ENCODE data around the gene PLAU. TPM values are rescaled to one million over a fixed set of nuclear protein-coding genes. Genes with fewer than 3 reads are reported as not detected.

PLAU gene
- total and polyA plus RNA-seq, 2 donors (not counting 1 experiment from before 2014, with no cell fraction given), result 93.6 to 98.9 TPM

DNA sequence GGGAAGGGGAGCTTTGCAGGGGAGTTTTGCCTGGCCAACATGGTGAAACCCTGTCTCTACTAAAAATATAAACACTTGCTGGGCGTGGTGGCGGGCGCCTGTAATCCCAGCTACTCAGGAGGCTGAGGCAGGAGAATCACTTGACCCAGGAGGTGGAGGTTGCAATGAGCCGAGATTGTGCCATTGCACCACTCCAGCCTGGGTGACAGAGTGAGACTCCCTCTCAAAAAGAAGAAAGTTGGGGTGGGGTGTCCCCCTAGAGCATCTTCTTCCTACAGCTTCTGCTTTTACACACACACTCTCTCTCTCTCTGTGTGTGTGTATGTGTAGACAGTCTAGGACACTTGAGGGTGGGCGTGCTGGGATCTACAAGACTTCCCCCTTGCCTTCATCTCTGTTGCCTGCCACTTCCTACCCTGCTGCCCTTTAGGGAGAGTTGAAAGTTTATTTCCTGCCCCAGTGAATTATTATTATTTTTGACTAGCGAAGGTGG, 21.7 kb downstream of the PLAU start:
- H3K27ac ChIP-seq (ENCODE audit: insufficient read depth, low read length), result no peak overlapping the region
- no peaks in the 10 kb centered on the region for H3K79me2 ChIP-seq (ENCODE audit: control insufficient read depth, insufficient read depth, low read length)
- H3K4me2 ChIP-seq (ENCODE audit: extremely low read depth, insufficient read depth, low read length), result no peak overlapping the region
- TF ChIP-seq, protein P1, sequence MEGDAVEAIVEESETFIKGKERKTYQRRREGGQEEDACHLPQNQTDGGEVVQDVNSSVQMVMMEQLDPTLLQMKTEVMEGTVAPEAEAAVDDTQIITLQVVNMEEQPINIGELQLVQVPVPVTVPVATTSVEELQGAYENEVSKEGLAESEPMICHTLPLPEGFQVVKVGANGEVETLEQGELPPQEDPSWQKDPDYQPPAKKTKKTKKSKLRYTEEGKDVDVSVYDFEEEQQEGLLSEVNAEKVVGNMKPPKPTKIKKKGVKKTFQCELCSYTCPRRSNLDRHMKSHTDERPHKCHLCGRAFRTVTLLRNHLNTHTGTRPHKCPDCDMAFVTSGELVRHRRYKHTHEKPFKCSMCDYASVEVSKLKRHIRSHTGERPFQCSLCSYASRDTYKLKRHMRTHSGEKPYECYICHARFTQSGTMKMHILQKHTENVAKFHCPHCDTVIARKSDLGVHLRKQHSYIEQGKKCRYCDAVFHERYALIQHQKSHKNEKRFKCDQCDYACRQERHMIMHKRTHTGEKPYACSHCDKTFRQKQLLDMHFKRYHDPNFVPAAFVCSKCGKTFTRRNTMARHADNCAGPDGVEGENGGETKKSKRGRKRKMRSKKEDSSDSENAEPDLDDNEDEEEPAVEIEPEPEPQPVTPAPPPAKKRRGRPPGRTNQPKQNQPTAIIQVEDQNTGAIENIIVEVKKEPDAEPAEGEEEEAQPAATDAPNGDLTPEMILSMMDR (conservative IDR thresholded peaks at IDR 0.05 in 1 of 2, IDR thresholded peaks at IDR 0.05 in 1 of 2; ENCODE audit: low read depth in 1 of 2, low read length in 2 of 2), result no peak
- TF ChIP-seq EZH2 (IDR thresholded peaks at IDR 0.05; ENCODE audit: low read length, missing control alignments), result no peak
- no peak overlapping the region for H3K4me3 ChIP-seq (replicated peaks in 1 of 4; ENCODE audit: control extremely low read depth in 1 of 4, insufficient read depth in 1 of 4, low read depth in 3 of 4, low read length in 4 of 4)
- no peak overlapping the region for H3K9ac ChIP-seq (ENCODE audit: insufficient read depth, low read length)
- no peaks in the 10 kb centered on the region for H3K4me1 ChIP-seq (ENCODE audit: control insufficient read depth, extremely low read depth, insufficient read depth, low read length)
- H3K27me3 ChIP-seq (ENCODE audit: control insufficient read depth, insufficient read depth, low read length), result no peaks in the 10 kb centered on the region
- H2AFZ ChIP-seq (ENCODE audit: low read length), result no peak overlapping the region
- no peak for DNase-seq (ENCODE audit: low read depth in 2 of 2)
- no peaks in the 10 kb centered on the region for H4K20me1 ChIP-seq (ENCODE audit: control insufficient read depth, extremely low read depth, insufficient read depth, low read length)
- H3K36me3 ChIP-seq (ENCODE audit: control insufficient read depth, insufficient read depth, low read length), result no peaks in the 10 kb centered on the region
- no peaks in the 10 kb centered on the region for H3K9me3 ChIP-seq (ENCODE audit: control insufficient read depth, insufficient read depth, low read depth, low read length)

DNA sequence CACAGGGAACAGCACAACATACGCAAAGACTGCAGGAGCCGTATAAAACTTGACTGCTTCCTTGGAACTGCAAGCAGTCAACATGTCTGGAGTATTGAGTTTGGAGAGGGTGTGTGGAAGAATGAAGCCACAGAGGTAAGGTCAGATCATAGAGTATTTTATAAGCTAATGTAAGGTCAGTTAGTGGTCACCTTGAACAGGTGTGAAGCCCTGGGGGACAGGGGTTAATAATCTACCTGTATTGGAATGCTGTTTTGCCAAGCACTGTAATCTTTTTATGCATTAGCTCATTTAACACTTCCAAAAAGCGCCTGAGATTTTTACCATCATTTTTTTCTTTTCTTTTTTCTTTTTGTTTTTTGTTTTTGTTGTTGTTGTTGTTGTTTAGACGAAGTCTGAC, 23.1 kb downstream of the PLAU start:
- no peaks in the 10 kb centered on the region for H3K9me3 ChIP-seq (ENCODE audit: control insufficient read depth, insufficient read depth, low read depth, low read length)
- no peak for TF ChIP-seq EZH2 (IDR thresholded peaks at IDR 0.05; ENCODE audit: low read length, missing control alignments)
- TF ChIP-seq, protein P1 (conservative IDR thresholded peaks at IDR 0.05 in 1 of 2, IDR thresholded peaks at IDR 0.05 in 1 of 2; ENCODE audit: low read depth in 1 of 2, low read length in 2 of 2), result no peak
- no peaks in the 10 kb centered on the region for H3K79me2 ChIP-seq (ENCODE audit: control insufficient read depth, insufficient read depth, low read length)
- H4K20me1 ChIP-seq (ENCODE audit: control insufficient read depth, extremely low read depth, insufficient read depth, low read length), result no peaks in the 10 kb centered on the region
- no peaks in the 10 kb centered on the region for H3K27me3 ChIP-seq (ENCODE audit: control insufficient read depth, insufficient read depth, low read length)
- no peak overlapping the region for H3K27ac ChIP-seq (ENCODE audit: insufficient read depth, low read length)
- no peak overlapping the region for H3K4me2 ChIP-seq (ENCODE audit: extremely low read depth, insufficient read depth, low read length)
- H3K9ac ChIP-seq (ENCODE audit: insufficient read depth, low read length), result no peak overlapping the region
- no peaks in the 10 kb centered on the region for H3K4me1 ChIP-seq (ENCODE audit: control insufficient read depth, extremely low read depth, insufficient read depth, low read length)
- no peak overlapping the region for H2AFZ ChIP-seq (ENCODE audit: low read length)
- H3K36me3 ChIP-seq (ENCODE audit: control insufficient read depth, insufficient read depth, low read length), result no peaks in the 10 kb centered on the region
- no peak for DNase-seq (ENCODE audit: low read depth in 2 of 2)
- H3K4me3 ChIP-seq (replicated peaks in 1 of 4; ENCODE audit: control extremely low read depth in 1 of 4, insufficient read depth in 1 of 4, low read depth in 3 of 4, low read length in 4 of 4), result no peak overlapping the region

DNA sequence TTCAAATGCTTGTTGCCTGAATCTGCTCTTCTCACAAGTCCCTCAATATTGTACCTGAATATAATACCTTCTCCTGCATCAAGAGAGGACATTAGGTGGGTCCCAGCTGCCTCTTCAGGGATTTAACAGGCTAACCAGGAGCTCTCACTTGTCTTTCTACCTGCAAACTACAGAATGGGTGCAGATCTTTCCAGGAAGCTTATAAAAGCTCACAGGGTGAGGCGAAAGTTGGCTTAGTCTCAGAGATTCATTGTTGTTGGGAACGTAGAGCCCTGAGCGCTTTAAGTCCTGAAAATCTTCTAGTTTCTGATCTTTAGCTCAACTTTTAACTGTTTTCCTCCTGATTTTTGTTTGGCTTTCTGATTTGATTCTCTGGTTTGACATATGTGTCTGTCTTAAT, 25.0 kb downstream of the PLAU start:
- no peak overlapping the region for H3K9ac ChIP-seq (ENCODE audit: insufficient read depth, low read length)
- H3K36me3 ChIP-seq (ENCODE audit: control insufficient read depth, insufficient read depth, low read length), result no peaks in the 10 kb centered on the region
- H3K27me3 ChIP-seq (ENCODE audit: control insufficient read depth, insufficient read depth, low read length), result no peaks in the 10 kb centered on the region
- H4K20me1 ChIP-seq (ENCODE audit: control insufficient read depth, extremely low read depth, insufficient read depth, low read length), result no peaks in the 10 kb centered on the region
- peaks cover 3% of the 10 kb centered on the region for H3K4me1 ChIP-seq (ENCODE audit: control insufficient read depth, extremely low read depth, insufficient read depth, low read length)
- no peak for DNase-seq (ENCODE audit: low read depth in 2 of 2)
- H3K9me3 ChIP-seq (ENCODE audit: control insufficient read depth, insufficient read depth, low read depth, low read length), result no peaks in the 10 kb centered on the region
- no peak overlapping the region for H3K4me3 ChIP-seq (replicated peaks in 1 of 4; ENCODE audit: control extremely low read depth in 1 of 4, insufficient read depth in 1 of 4, low read depth in 3 of 4, low read length in 4 of 4)
- no peak for TF ChIP-seq EZH2 (IDR thresholded peaks at IDR 0.05; ENCODE audit: low read length, missing control alignments)
- TF ChIP-seq, protein P1 (conservative IDR thresholded peaks at IDR 0.05 in 1 of 2, IDR thresholded peaks at IDR 0.05 in 1 of 2; ENCODE audit: low read depth in 1 of 2, low read length in 2 of 2), result no peak
- H3K79me2 ChIP-seq (ENCODE audit: control insufficient read depth, insufficient read depth, low read length), result no peaks in the 10 kb centered on the region
- H3K27ac ChIP-seq (ENCODE audit: insufficient read depth, low read length), result no peak overlapping the region
- no peak overlapping the region for H2AFZ ChIP-seq (ENCODE audit: low read length)
- no peak overlapping the region for H3K4me2 ChIP-seq (ENCODE audit: extremely low read depth, insufficient read depth, low read length)
